ENCODE data around the gene LRRC8D. TPM values are rescaled to one million over a fixed set of nuclear protein-coding genes. Genes with fewer than 3 reads are reported as not detected.

Gene LRRC8D
- total RNA-seq, 1 experiment from 2014 or later, result 15.0 TPM

DNA sequence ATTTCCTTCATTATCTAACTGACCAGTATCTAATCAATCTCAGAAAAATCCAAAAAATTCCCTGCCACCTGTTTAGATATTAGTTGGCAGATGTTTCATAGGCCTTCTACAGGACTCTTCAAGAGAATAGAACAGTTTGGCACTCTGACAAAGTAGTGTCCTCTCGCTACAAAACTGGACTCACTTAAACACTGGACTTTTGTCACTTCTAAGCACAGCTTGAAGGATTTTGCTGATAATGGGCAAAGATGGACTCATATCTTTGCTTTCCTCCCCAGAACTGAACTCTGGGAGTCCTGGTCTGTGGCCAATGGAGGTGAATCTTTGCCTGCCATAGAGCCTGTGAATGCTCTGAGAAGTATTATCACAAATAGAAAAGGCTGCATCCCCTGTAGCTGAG lies 115.9 kb downstream of the LRRC8D start:
- 0 out of 4 replicates have a peak, but pooled peaks cover 0 to 12% of the 10 kb centered on the region in 2 experiments for H3K36me3 ChIP-seq (ENCODE audit: control insufficient read depth in 1 of 2, insufficient read depth in 2 of 2, low read length in 2 of 2)
- H4K20me1 ChIP-seq (ENCODE audit: insufficient read depth), result no peaks in the 10 kb centered on the region
- no peaks in the 10 kb centered on the region for H3K9me3 ChIP-seq (ENCODE audit: control insufficient read depth in 1 of 2, insufficient read depth in 1 of 2, low read depth in 1 of 2, low read length in 2 of 2)
- H3K4me2 ChIP-seq (ENCODE audit: low read length), result no peak overlapping the region
- POLR2A ChIA-PET, result no interaction called here
- no peaks in the 10 kb centered on the region for H3K27me3 ChIP-seq (ENCODE audit: insufficient read depth, low read length)
- TF ChIP-seq ZNF274 (IDR thresholded peaks at IDR 0.05; ENCODE audit: low read depth, low read length) (no peak), RAD21 (IDR thresholded peaks at IDR 0.05; ENCODE audit: low read depth) (no peak), ELF1 (IDR thresholded peaks at IDR 0.05; ENCODE audit: borderline replicate concordance, low read depth) (no peak), EGR1 (IDR thresholded peaks at IDR 0.05; ENCODE audit: low read depth) (no peak), YY1 (IDR thresholded peaks at IDR 0.05; ENCODE audit: extremely low read depth, insufficient replicate concordance, low read depth, low read length) (no peak), JUND (IDR thresholded peaks at IDR 0.05) (no peak)
- TF ChIP-seq, protein P1, sequence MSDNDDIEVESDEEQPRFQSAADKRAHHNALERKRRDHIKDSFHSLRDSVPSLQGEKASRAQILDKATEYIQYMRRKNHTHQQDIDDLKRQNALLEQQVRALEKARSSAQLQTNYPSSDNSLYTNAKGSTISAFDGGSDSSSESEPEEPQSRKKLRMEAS (IDR thresholded peaks at IDR 0.05), result no peak
- no peak overlapping the region for H2AFZ ChIP-seq (ENCODE audit: low read depth, low read length, poor library complexity, severe bottlenecking)
- no peak overlapping the region for H3K4me3 ChIP-seq (replicated peaks in 1 of 2; ENCODE audit: low read depth in 1 of 2, low read length in 2 of 2)
- H3K79me2 ChIP-seq (ENCODE audit: insufficient read depth, low read length), result no peaks in the 10 kb centered on the region
- CTCF ChIA-PET, result no interaction called here
- no TSS peak for BruUV-seq (replicated peaks)
- RAD21 ChIA-PET (ENCODE audit: low non-redundant PET in 1 of 2, low total read pairs in 2 of 2, uncharacterized antibody in 2 of 2, unreplicated experiment in 2 of 2), result no interaction called here
- H3K9me2 ChIP-seq (ENCODE audit: insufficient read depth), result no peaks in the 10 kb centered on the region
- no peak overlapping the region for H3K27ac ChIP-seq (ENCODE audit: low read depth, low read length)
- H3K9ac ChIP-seq (ENCODE audit: low read length), result no peak overlapping the region
- no peak for ATAC-seq
- DNase-seq (ENCODE audit: low read depth, low spot score), result no peak
- peaks cover 0 to 9% of the 10 kb centered on the region in 2 experiments; a peak in 1 of 4 replicates for H3K4me1 ChIP-seq (ENCODE audit: control insufficient read depth in 1 of 2, insufficient read depth in 2 of 2, low read length in 2 of 2)
- intact Hi-C loops (cut with micrococcal nuclease), result no loop called here

DNA sequence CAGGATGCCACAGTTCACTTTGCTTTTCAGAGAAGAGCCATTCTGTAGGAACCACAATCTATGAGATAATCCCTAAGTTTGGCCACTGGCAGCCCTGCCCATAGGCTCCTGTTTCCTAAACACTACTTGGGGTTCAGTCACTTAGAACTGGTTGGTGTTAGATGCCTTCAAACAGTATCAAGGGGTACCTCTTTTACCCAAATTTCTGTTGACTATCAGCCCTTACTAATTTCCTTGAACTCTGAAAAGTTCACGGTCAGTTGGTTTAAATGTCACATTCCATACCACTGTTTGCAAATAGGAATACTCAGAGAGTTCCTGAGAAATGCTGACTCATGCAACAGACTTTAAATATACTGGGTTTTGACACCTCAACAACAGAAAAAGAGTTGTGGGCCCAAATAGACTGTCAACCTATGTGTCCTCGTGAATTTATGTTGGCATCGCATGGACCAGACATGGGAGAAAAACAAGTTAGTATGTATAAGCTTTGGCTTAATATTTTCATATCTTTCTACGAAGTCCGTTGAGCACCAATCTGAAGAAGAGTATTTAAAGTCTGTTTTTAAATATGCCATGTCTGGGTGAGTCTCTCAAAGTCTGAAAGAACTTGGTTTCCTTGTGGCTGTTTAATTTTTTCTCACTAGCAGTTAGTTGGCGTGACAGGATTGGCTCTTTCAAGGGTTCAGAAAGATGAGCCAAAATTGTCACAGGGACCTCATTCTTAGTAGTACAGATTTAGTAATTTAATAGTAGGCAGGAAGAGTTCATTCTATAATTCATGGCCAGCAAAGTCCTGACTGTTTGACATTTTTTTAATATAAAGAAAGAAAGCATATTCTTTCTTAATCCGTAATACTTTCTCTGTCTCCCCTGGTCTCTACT lies 117.6 kb downstream of the LRRC8D start:
- peaks cover 0 to 9% of the 10 kb centered on the region in 2 experiments; a peak in 1 of 4 replicates for H3K4me1 ChIP-seq (ENCODE audit: control insufficient read depth in 1 of 2, insufficient read depth in 2 of 2, low read length in 2 of 2)
- no TSS peak for BruUV-seq (replicated peaks)
- ChIA-PET POLR2A (no interaction called here), CTCF (no interaction called here), RAD21 (ENCODE audit: low non-redundant PET in 1 of 2, low total read pairs in 2 of 2, uncharacterized antibody in 2 of 2, unreplicated experiment in 2 of 2) (no interaction called here)
- H3K79me2 ChIP-seq (ENCODE audit: insufficient read depth, low read length), result no peaks in the 10 kb centered on the region
- DNase-seq (ENCODE audit: low read depth, low spot score) (no peak), ATAC-seq (no peak)
- H3K4me3 ChIP-seq (replicated peaks in 1 of 2; ENCODE audit: low read depth in 1 of 2, low read length in 2 of 2), result no peak overlapping the region
- no peak overlapping the region for H3K9ac ChIP-seq (ENCODE audit: low read length)
- no peaks in the 10 kb centered on the region for H3K9me3 ChIP-seq (ENCODE audit: control insufficient read depth in 1 of 2, insufficient read depth in 1 of 2, low read depth in 1 of 2, low read length in 2 of 2)
- no peak overlapping the region for H3K27ac ChIP-seq (ENCODE audit: low read depth, low read length)
- H2AFZ ChIP-seq (ENCODE audit: low read depth, low read length, poor library complexity, severe bottlenecking), result no peak overlapping the region
- intact Hi-C loops (cut with micrococcal nuclease), result no loop called here
- H3K4me2 ChIP-seq (ENCODE audit: low read length), result no peak overlapping the region
- no peaks in the 10 kb centered on the region for H3K9me2 ChIP-seq (ENCODE audit: insufficient read depth)
- H4K20me1 ChIP-seq (ENCODE audit: insufficient read depth), result no peaks in the 10 kb centered on the region
- H3K27me3 ChIP-seq (ENCODE audit: insufficient read depth, low read length), result no peaks in the 10 kb centered on the region
- H3K36me3 ChIP-seq (ENCODE audit: control insufficient read depth in 1 of 2, insufficient read depth in 2 of 2, low read length in 2 of 2), result 0 out of 4 replicates have a peak, but pooled peaks cover 0 to 7% of the 10 kb centered on the region in 2 experiments
- TF ChIP-seq CBX3 (IDR thresholded peaks at IDR 0.05; ENCODE audit: low read depth) (no peak), EZH2phosphoT487 (IDR thresholded peaks at IDR 0.05; ENCODE audit: borderline replicate concordance) (no peak), EZH2 (IDR thresholded peaks at IDR 0.05) (no peak), EGR1 (IDR thresholded peaks at IDR 0.05; ENCODE audit: low read depth) (no peak), POLR2A (IDR thresholded peaks at IDR 0.05; ENCODE audit: borderline replicate concordance, extremely low read depth, insufficient read depth, insufficient read length) (no peak)
- TF ChIP-seq, protein P2, sequence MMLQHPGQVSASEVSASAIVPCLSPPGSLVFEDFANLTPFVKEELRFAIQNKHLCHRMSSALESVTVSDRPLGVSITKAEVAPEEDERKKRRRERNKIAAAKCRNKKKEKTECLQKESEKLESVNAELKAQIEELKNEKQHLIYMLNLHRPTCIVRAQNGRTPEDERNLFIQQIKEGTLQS (IDR thresholded peaks at IDR 0.05), result no peak
- TF ChIP-seq, protein P3, sequence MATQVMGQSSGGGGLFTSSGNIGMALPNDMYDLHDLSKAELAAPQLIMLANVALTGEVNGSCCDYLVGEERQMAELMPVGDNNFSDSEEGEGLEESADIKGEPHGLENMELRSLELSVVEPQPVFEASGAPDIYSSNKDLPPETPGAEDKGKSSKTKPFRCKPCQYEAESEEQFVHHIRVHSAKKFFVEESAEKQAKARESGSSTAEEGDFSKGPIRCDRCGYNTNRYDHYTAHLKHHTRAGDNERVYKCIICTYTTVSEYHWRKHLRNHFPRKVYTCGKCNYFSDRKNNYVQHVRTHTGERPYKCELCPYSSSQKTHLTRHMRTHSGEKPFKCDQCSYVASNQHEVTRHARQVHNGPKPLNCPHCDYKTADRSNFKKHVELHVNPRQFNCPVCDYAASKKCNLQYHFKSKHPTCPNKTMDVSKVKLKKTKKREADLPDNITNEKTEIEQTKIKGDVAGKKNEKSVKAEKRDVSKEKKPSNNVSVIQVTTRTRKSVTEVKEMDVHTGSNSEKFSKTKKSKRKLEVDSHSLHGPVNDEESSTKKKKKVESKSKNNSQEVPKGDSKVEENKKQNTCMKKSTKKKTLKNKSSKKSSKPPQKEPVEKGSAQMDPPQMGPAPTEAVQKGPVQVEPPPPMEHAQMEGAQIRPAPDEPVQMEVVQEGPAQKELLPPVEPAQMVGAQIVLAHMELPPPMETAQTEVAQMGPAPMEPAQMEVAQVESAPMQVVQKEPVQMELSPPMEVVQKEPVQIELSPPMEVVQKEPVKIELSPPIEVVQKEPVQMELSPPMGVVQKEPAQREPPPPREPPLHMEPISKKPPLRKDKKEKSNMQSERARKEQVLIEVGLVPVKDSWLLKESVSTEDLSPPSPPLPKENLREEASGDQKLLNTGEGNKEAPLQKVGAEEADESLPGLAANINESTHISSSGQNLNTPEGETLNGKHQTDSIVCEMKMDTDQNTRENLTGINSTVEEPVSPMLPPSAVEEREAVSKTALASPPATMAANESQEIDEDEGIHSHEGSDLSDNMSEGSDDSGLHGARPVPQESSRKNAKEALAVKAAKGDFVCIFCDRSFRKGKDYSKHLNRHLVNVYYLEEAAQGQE (IDR thresholded peaks at IDR 0.05; ENCODE audit: low read depth), result no peak
- TF ChIP-seq, protein P4, sequence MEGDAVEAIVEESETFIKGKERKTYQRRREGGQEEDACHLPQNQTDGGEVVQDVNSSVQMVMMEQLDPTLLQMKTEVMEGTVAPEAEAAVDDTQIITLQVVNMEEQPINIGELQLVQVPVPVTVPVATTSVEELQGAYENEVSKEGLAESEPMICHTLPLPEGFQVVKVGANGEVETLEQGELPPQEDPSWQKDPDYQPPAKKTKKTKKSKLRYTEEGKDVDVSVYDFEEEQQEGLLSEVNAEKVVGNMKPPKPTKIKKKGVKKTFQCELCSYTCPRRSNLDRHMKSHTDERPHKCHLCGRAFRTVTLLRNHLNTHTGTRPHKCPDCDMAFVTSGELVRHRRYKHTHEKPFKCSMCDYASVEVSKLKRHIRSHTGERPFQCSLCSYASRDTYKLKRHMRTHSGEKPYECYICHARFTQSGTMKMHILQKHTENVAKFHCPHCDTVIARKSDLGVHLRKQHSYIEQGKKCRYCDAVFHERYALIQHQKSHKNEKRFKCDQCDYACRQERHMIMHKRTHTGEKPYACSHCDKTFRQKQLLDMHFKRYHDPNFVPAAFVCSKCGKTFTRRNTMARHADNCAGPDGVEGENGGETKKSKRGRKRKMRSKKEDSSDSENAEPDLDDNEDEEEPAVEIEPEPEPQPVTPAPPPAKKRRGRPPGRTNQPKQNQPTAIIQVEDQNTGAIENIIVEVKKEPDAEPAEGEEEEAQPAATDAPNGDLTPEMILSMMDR (IDR thresholded peaks at IDR 0.05 in 2 of 3, conservative IDR thresholded peaks at IDR 0.05 in 1 of 3; ENCODE audit: borderline replicate concordance in 1 of 3, insufficient read depth in 1 of 3, low read depth in 2 of 3, low read length in 2 of 3), result no peak

Measured in HCT116 (cell line).